B cell (primary cell): Measurements from ENCODE around the gene SLC37A2. TPM values are rescaled to one million over a fixed set of nuclear protein-coding genes. Genes with fewer than 3 reads are reported as not detected.

ENCODE experiments used
- ATAC-seq: fragments of 200-7000 bp; cut with Tn5 transposase; one replicate; pipeline ENCODE4 v1.10.0; 2021; ENCODE audit warnings: low read depth, mild to moderate bottlenecking, moderate number of reproducible peaks, moderate library complexity
- CTCF ChIA-PET: fragments of 350-600 bp; sonication (Branson Sonifier 250); formaldehyde crosslinking; loops from one replicate; lab custom pipeline; 2021; ENCODE audit warnings: antibody characterized with exemption, inconsistent platforms; lab: Charles Lee
- POLR2A ChIA-PET: fragments of 350-600 bp; sonication (Branson Sonifier 250); formaldehyde crosslinking; loops from one replicate; lab custom pipeline; 2021; ENCODE audit warnings: antibody characterized with exemption; lab: Charles Lee
- DNase-seq: peaks from one replicate; pipeline ENCODE4 v3.0.0; 2013
- H2AFZ ChIP-seq: 2 replicates; pipeline ENCODE4 v1.6.1; 2012; ENCODE audit warnings: mild to moderate bottlenecking, low read depth, low read length; ENCODE audit not compliant: insufficient read depth, poor library complexity, severe bottlenecking
- H3K27ac ChIP-seq, 2 donors: 1 replicate in 1 of 2; 2 replicates in 1 of 2; pipeline ENCODE4 v1.5.1; 2012 to 2013; ENCODE audit warnings: low read length in 2 of 2, mild to moderate bottlenecking in 2 of 2, moderate library complexity in 1 of 2
- H3K27me3 ChIP-seq, 4 experiments: fragments of 200-600 bp in 1 of 4; sonication (generic) in 1 of 4; replicated peaks in 1 of 4; 1 replicate in 2 of 4; 2 replicates in 2 of 4; pipeline versions ENCODE4 v1.6.1 to v1.7.0; 2013 to 2016; ENCODE audit warnings: low read length in 3 of 4, mild to moderate bottlenecking in 2 of 4, mixed read lengths in 1 of 4, moderate library complexity in 1 of 4; ENCODE audit not compliant: insufficient read depth in 4 of 4, control insufficient read depth in 3 of 4; ENCODE audit errors: control extremely low read depth in 1 of 4
- H3K36me3 ChIP-seq, 2 experiments: replicated peaks in 1 of 2; 1 replicate in 1 of 2; 2 replicates in 1 of 2; pipeline versions ENCODE4 v1.6.1 to v1.7.1; 2013; ENCODE audit warnings: low read length in 1 of 2; ENCODE audit not compliant: insufficient read depth in 2 of 2, control insufficient read depth in 1 of 2; ENCODE audit errors: control extremely low read depth in 1 of 2, extremely low read depth in 1 of 2
- H3K4me1 ChIP-seq, 2 donors: fragments of 200-600 bp in 1 of 2; sonication (generic) in 1 of 2; 1 replicate in 1 of 2; 2 replicates in 1 of 2; pipeline versions ENCODE4 v1.5.1 to v1.6.1; 2013 to 2017; ENCODE audit warnings: low read length in 2 of 2; ENCODE audit not compliant: control insufficient read depth in 2 of 2, insufficient read depth in 2 of 2
- H3K4me2 ChIP-seq: replicated peaks from 2 replicates; pipeline ENCODE3; 2012; ENCODE audit warnings: mild to moderate bottlenecking, low read depth, low read length; ENCODE audit not compliant: poor library complexity, severe bottlenecking
- H3K4me3 ChIP-seq, 5 experiments: fragments of 200-600 bp in 1 of 5; sonication (generic) in 1 of 5; 1 replicate in 3 of 5; 2 replicates in 2 of 5; pipeline versions ENCODE4 v1.5.1 to v1.7.0; 2011 to 2016; ENCODE audit warnings: low read length in 4 of 5, mild to moderate bottlenecking in 4 of 5, low read depth in 2 of 5, control low read depth in 1 of 5, moderate library complexity in 1 of 5; ENCODE audit not compliant: insufficient read depth in 1 of 5; ENCODE audit errors: control extremely low read depth in 1 of 5, extremely low read depth in 1 of 5
- H3K79me2 ChIP-seq: fragments of 200-600 bp; sonication (generic); one replicate; pipeline ENCODE4 v1.6.0; 2016; ENCODE audit warnings: low read length; ENCODE audit not compliant: control insufficient read depth, insufficient read depth
- H3K9ac ChIP-seq: fragments of 200-600 bp; sonication (generic); 2 replicates; pipeline ENCODE4 v1.6.1; 2017; ENCODE audit warnings: mild to moderate bottlenecking, low read length, moderate library complexity
- H3K9me3 ChIP-seq, 3 donors: one replicate each; pipeline versions ENCODE4 v1.6.1 to v1.7.1; 2013; ENCODE audit warnings: low read length in 2 of 3; ENCODE audit not compliant: control insufficient read depth in 2 of 3, insufficient read depth in 1 of 3; ENCODE audit errors: control extremely low read depth in 1 of 3
- H4K20me1 ChIP-seq: 2 replicates; pipeline ENCODE4 v1.6.0; 2012; ENCODE audit warnings: mild to moderate bottlenecking, low read length; ENCODE audit not compliant: insufficient read depth, control insufficient read depth, poor library complexity, severe bottlenecking
- H3K27ac Mint-ChIP-seq: one replicate; pipeline ENCODE4 v1.8.0; 2021; ENCODE audit warnings: mixed read lengths
- H3K27me3 Mint-ChIP-seq: one replicate; pipeline ENCODE4 v1.8.0; 2021; ENCODE audit warnings: mixed read lengths
- H3K4me1 Mint-ChIP-seq: one replicate; pipeline ENCODE4 v1.8.0; 2021; ENCODE audit warnings: mixed read lengths
- H3K4me3 Mint-ChIP-seq: one replicate; pipeline ENCODE4 v1.8.0; 2021; ENCODE audit warnings: mixed read lengths
- H3K9me3 Mint-ChIP-seq: one replicate; pipeline ENCODE4 v1.8.0; 2022; ENCODE audit warnings: mixed read lengths; ENCODE audit not compliant: insufficient read depth
- CTCF ChIP-seq: fragments of 200-600 bp; IDR thresholded peaks from one replicate; pipeline ENCODE4 v1.8.0; 2022; ENCODE audit warnings: antibody characterized with exemption, mild to moderate bottlenecking
- EZH2 ChIP-seq: IDR thresholded peaks from 2 replicates; pipeline ENCODE4 v1.6.1; 2012; ENCODE audit warnings: borderline replicate concordance, low read depth, mild to moderate bottlenecking, moderate library complexity, low read length; ENCODE audit not compliant: insufficient read depth, poor library complexity, severe bottlenecking
- WGBS: methylation state at CpG from one replicate; pipeline ENCODE4 v1.1.5; 2013; ENCODE audit warnings: missing lambda C conversion rate; ENCODE audit not compliant: insufficient coverage; 5-methylcytosine and 5-hydroxymethylcytosine counted together
- intact Hi-C: fragments of 100-400 bp; cut with micrococcal nuclease; formaldehyde crosslinking; loops from one replicate; pipeline ENCODE4 v1.10.0; 2022
- polyA plus RNA-seq: library from polyadenylated mRNA; depleted of rRNA; stranded (reverse); fragments of >200 nt; gene quantifications from 2 replicates; pipeline ENCODE4 v1.2.3, GENCODE V29; 2012
- total RNA-seq, 2 donors: library from RNA; stranded (reverse); fragments of 120-200 nt in 1 of 2; gene quantifications; 1 replicate in 1 of 2; 2 replicates in 1 of 2; pipeline versions ENCODE4 v1.2.3 to v1.2.4, GENCODE V29; 2013 to 2022

SLC37A2 gene
- total and polyA plus RNA-seq, 2 donors (not counting 1 experiment from before 2014, with no cell fraction given) = 7.6 to 27.0 TPM

- ChIA-PET CTCF (interaction anchor here (0.7 to 2.0 kb wide), 6 partner anchors 11 to 120 kb away, joined by 3 to 9 read pairs (median 3); partner anchors contain the start of genes CCDC15, SLC37A2 and TMEM218), POLR2A (no interaction called here)
- TF ChIP-seq CTCF = no peak
- TF ChIP-seq EZH2 = no peak
- no peaks in the 10 kb centered on the region for H3K27me3 Mint-ChIP-seq
- Histone ChIP-seq H3K9me3 (peaks cover 0 to 16% (median 0%) of the 10 kb centered on the region in 3 donors), H3K79me2 (no peaks in the 10 kb centered on the region), H3K9ac (no peak overlapping the region), H3K4me2 (peak overlapping the region; percentile 61), H2AFZ (no peak overlapping the region), H3K27ac (no peak overlapping the region), H3K4me1 (peaks cover 47 to 59% of the 10 kb centered on the region in 2 donors), H3K27me3 (no peaks in the 10 kb centered on the region), H3K4me3 (no peak overlapping the region), H4K20me1 (no peaks in the 10 kb centered on the region), H3K36me3 (no peaks in the 10 kb centered on the region)
- WGBS = 83% methylated on average over 16 of the region's 19 CpGs
- peaks cover 54% of the 10 kb centered on the region for H3K4me1 Mint-ChIP-seq
- no peaks in the 10 kb centered on the region for H3K9me3 Mint-ChIP-seq
- intact Hi-C loops = loop anchor here (10.0 kb wide), 1 partner anchor 491 kb away; the partner anchor contains the start of gene EI24
- peak; percentile 60 for DNase-seq
- H3K4me3 Mint-ChIP-seq = peak overlapping the region; percentile 64
- H3K27ac Mint-ChIP-seq = peak overlapping the region; percentile 75
- ATAC-seq = no peak
These were observed 10.7 kb downstream of the SLC37A2 start for GRCh38 chr11:125073616-125074483.
